Stimulated activated CD4-positive, alpha-beta T cell treated with anti-CD3 and anti-CD28 coated beads, Interleukin-4, amount 100 ng/mL, for 48 hours (primary cell): ENCODE data around the gene PPP6R1.
A peak's percentile ranks its signal among the peaks of the same experiment; 100 is the strongest.

Experiments used
- DNase-seq, 2 donors: peaks; one replicate each; pipeline ENCODE4 v3.0.0-alpha.2; 2020; ENCODE audit warnings: low read depth in 2 of 2

Gene PPP6R1

DNA sequence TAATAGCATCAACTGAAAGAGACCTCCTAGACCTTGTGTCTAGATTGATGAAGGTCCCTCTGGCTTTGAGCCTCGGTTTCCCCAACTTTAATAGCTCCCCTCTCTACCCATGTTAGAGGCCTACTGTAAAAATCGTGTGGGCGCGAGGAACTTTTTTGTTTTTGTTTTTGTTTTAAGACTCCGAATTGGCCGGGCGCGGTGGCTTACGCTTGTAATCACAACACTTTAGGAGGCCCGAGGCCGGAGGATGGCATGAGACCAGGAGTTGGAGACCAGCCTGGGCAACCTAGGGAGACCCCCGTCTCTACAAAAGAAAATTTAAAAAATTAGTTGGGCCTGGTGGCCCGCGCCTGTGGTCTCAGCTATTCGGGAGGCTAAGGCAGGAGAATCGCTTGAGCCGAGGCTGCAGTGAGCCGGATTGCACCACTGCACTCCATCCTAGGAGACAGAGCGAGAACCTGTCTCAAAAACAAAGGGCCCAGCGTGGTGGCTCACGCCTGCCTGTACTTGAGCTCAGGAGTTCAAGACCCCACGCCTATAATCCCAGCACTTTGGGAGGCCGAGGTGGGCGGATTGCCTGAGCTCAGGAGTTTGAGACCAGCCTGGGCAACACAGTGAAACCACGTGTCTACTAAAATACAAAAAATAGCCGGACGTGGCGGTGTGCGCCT, 858 bp upstream of the PPP6R1 start:
- no peak for DNase-seq

DNA sequence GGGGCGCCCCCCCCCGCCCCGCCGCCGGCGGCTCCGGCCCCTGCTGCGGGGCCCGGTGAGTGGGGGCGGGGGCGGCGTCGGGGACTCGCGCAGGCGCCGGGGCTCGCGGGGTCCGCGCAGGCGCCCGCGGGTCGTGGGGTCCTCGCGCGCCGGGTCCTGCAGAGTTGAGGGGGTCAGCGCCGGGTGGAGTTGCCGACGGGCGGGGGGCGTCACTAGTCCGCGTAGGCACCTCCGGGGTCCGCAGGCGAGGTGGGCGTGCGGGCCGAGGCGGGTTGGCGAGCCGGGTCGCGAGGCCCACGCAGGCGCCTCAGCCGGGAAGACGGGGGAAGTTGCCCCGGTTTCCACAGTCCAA, 365 bp downstream of the PPP6R1 start:
- DNase-seq = peak in 1 of 2 donors; percentile 27

DNA sequence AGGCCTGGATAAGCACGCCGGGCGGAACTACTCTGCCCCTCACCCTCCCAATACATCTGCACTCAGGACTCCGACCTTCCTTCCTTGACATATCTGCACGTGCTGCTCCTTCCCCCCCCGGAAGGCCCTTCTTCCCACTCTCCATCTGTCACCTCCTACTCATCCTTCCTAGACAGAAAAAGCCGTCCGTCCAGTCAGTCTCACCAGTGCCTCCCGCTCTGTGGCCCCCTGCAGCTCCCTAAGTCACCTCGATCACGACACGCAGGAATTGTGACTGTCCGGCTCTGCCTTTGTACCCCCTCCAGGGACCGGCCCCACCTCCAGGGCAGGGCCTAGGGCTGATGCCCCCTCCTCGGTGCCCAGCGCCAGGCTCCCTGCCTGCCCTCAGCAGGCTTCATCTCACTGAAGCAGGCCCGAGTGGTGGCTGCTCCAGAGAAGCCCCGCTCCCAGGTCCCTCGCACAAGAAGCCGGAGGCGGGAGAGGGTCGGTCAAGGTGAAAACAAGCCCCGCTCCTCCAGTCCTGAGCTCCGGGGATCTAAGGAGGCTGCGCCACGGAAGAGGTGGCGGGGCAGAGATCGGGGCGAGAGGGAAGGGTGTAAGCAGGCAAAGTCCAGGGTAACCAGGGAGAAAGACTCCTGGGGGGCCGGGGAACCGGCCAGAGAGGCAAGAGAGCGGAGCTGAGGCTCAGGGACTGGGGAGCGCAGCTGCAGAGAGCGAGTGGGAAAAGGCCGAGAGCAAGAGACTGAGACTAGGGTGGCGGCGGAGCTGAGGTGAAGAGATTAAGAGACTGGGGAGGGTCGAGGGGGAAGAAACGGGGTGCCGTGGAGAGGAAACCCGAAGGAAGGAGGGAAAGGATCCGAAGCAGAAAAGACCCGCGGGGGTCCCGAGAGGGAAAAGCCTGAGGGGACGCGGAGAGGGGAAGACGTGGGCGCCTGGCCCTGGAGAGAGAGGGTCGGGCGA, 1.1 kb downstream of the PPP6R1 start:
- no peak for DNase-seq

DNA sequence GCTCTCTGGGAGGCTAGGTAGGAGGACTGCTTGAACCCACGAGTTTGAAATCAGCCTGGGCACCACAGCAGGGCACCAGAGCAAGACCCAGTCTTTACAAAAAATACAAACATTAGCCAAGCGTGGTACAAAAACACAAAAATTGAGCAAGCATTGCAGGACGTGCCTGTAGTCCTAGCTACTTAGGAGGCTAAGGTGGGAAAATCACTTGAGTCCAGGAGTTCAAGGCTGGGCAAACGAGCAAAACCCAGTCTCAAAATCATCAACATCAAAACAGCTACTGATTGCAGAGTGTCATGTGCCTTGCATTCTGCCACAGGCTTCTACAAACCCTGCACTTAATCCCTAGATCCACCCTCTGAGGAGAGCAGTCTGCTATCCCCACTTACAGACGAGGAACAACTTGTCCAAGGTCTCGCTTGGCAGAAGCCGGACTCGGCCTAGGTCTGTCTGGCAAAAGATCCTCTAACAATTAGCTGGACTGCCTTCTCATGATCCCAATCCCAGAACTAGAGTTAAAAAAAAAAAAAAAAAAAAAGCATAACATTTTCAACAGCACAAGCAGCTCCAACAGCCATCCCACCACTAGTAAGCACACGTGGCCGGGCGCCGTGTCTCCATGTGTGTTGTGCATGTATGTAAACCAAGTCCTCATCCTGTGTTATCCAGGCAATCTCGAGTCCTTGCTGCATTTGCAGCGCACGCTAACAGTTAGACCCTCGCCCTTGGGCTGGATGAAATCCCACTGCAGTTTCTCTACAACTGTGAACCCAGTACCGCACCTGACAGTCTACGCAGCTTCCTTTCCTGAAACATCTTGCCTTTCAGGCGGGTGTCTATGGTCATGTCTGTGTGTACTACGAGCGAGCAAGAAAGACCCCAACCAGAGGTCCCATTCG, 2.0 kb downstream of the PPP6R1 start:
- no peak for DNase-seq

DNA sequence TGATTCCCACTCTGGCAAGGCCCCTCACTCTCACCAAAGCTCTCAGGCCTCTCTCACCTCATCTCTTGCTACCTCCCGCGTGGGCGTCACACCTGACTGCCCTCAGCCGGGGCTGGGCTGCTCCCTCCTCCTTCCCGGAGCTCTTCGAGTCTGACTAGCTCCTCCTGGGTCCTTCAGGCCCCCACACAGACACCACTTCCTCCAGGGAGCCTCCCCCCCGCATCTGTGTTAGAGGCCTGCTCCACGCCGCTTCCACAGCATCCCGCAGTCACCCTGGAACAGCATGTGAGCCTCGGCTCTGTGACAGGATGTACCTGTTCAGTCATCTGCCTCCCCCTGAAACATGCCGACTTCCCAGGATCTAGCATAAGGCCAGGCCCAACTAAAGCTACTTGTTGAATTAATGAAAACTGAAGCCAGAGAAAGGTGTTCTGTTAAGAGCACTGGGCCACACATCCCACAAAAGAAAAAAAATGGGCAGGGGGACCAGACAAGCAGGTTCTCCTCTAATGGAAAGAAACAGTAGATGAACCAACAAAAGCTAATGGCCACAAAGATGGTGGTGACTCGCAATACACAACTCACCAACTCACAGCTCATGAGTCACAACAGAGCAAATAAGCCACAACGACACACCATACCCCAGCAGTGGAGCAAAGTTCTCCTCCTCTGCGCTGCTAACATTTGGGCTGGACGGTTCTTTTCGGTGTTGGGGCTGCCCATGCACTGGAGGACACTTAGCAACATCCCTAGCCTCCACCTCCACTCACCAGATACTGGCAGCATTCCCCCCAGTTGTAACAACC, 3.0 kb downstream of the PPP6R1 start:
- peak in 1 of 2 donors; percentile 56 for DNase-seq

DNA sequence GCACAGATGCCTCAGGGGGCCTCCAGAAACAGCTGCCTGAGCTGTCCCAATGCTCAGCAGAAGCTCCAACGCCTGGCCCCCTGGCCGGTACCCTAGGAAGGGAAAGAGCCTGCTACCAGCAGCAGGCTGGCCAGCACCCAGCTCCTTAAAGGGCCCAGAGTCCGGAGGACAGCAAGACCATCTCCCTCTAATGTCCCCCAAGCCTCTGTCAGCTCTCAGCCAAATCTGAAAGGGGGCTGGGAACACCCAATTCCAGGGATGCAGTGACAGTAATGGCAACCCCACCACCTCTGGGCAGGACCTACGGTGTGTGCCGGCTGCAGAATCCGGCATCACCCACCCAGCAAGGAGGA, 4.2 kb downstream of the PPP6R1 start:
- DNase-seq = no peak

DNA sequence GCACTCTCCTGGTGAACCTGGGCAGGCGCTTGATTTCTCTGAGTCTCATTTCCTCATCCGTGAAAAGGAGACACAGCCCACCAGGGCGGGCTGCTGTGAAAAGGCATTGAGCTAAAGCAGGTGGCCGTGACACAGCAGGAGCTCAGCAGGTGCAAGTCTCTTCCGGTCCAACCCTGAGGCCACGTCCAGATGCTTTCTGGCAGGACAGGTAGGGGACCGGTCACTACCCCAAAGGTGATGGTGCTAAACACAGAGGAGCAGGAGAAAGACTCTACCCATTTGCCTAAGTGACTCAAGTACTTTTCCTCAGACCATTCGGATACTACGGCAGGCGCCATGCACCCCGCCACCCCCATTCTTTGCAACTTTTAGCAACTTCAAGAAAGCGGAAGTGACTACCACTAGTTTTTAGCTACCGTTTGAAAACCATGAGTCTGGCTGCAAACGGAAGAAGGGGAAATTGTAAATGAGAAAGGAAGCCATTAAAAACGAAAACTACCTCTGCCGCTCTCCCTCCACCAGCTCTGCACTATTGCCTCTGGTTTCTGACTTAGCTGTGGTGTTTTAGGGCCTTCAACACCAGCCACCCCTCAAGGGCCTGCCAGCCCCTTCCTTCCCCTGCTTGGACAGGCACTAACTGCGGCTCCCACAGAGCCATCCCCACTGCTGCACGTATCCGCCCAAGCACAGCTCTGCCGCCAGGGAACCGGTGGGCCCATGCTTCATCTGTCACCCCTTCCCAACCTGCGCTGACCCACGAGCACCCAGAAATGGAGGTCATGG, 4.8 kb downstream of the PPP6R1 start:
- peak in 1 of 2 donors; percentile 33 for DNase-seq

DNA sequence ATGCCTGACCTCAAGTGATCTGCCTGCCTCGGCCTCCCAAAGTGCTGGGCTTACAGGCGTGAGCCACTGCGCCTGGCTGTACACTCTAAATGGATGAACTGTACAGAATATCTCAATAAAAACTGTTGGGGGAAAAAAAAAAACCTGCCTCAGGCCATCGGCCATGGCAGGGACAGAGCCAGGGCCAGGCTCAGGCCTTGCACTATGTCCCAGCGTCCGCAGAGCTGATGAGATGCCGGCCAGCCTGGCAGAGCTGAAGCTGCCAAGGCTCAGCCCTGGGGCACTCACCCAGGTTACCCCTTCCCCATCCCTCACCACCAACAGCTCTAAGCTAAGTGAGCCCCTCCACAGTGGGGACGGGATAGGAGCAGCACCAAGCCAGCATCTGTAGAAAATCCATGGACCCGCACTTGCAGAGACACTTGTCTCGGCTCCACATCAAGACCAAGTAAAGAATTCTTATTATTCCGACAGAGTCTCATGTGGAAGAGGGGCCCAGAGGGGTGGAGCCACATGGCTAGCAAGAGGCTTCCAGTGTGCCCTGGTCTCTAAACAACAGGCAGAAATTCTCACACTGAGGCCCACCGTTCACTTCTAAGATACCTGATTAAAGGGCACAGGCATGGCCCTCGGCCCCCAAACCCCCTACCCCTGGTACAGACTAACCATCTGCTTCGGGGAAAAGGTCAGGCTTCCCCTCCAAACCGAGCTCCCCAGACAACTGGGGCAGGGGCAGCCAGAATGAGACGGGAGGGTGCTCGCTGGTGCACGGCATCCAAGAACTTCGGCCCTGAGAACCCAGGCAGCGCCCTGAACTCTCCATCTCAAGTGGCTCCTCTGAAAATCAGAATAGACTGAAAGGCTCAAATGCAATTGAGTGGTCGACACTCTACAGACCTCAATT, 5.8 kb downstream of the PPP6R1 start:
- DNase-seq = no peak

DNA sequence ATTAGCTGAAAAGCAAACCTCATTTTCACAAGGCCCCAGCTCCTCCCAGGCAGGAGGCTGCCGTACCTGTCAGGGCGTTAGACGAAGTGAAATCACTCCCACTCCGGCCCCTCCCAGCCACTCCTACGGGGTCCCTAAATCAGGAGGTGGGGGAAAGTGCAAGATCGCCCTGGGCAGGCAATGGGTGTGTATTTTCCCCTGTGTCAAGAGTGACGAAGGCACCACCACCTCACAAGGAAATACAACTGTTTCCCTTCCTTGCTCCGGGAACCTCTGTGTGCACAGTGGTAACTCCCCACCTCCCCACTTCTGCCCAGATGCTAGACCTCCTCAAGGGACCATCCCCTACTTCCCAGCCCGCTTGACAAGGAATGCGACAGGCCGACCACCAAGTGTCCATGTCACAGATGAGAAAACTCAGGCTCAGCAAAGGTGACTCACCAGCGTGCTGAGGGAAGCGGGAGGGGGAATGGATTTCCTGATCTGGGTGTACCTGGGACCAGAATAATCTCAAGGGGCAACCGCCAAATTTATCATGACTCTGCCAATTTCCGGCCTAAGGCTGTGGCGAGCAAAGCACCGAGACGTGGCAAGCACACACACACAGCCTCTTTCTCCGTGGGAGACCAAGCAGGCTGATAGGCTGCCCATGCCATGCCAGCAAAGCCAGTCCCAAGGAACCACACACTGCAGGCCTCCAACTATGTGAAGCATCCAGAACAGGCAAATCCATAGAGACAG, 7.3 kb downstream of the PPP6R1 start:
- no peak for DNase-seq

DNA sequence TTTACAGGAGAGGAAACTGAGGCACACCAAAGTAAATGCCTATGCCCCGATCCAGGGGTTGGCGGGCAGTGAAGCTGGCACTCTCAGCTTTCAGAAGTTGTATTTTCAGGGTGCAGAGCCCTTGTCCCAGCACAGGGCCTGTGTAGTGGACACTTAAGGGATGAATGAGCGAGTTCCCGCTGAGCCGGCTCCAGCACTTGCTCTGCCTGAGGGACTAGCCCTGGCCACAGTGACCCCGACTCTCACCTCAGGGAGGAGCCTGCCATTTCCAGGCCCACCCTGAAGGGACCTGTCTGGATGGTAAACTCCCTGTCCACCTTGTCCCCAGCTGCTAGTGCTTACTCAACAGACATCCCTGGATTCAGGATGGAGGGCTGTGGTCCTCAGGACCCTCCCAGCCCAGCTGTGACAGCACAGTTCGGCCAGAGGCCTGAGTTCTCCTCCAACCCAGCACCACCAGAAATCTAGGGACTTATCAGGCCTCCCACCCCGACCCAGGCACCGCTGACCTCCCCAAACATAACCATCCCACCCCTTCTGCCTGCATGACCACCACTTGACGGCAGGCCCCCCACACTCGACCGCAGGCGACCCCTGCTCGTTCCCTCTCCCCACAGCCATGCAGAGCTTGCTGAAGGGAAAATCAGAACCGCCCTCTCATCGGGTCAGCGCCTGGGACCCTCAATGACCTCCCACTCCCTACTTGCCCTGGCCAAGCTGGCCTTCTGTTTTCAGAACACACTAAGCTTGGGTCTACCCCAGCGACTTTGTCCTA, 8.4 kb downstream of the PPP6R1 start:
- no peak for DNase-seq

DNA sequence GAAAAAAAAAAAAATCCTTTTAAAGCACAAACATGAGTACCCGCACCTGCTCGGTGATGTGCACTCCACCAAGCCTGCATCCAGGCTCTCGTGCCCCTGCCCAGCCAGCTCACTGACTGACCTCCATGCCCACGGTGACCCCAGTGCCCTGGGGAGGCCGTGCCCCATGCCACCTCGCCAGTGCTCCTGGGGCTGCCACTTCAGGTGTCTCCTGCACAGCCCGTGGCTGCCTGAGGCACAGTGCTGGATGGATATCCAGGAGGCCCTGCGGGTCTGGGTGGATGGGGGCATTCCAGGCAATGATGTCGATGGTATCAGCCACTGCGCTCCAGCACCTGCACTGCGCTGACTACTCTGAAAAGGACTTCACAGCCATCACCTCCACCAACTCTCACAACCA, 9.0 kb downstream of the PPP6R1 start:
- no peak for DNase-seq

DNA sequence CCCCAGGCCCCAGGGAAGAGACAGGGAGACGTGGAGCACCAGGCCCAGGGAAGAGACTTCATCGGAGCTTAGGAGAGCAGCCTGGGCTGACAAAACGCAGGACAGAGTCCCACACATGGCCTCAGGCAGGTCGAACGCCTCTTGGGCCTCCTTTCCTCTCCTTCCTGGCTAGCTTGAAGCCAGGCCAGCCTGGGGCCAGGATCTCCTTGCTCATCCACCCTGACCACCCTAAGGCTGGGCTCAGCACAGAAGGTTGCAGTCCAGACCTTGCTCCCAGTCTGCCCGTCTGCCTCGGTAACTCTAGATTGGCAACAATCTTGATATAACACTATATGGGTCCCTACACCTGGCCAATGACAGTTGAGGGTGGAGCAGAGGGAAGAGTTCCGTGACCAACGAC, 10.1 kb downstream of the PPP6R1 start:
- DNase-seq = no peak

DNA sequence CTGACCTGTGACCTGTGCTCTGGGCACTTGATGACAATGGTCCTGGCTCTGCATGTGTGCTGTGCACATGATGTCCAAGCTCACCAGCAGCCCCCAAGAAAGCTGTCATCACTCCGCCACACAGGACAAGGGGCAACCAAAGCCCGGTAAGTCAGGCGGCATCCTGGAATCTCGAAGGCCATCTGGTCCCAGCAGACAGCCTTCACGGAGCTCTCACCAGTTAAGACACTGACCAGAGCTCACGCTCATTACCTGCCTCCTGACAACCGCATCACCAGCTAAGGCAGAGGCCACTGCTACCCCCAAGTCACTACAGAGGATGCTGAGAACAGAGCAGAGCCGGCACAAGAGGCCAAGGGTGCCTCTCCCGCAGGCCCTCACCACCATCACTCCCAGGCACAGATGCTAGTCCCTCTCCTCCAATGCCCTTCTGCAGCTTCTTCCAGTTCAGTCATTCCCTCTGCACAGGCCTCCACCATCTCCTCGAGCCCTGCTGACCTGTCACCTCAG, 10.6 kb downstream of the PPP6R1 start:
- no peak for DNase-seq

DNA sequence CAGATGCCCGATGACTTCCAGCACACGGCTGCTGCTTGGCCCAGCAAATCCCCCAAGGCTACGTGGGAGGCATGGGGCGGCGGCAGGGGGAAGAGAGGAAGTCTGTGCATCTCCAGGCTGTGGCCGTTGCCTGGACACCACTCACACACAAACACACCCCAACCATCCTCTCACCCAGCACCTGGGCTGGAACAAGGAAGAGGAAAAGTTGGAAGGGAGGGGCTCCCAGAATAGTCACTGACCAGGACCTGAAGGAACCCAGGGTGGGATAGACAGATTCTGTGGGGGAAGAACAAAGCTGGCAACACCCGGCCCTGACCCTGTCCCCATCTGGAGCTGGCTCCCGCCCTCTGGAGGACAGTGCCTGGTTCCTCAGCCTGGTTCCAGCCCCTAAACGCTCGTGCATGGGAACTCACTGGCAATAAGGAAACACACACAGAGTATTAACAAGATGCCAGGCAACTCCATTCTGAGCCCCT, 11.2 kb downstream of the PPP6R1 start:
- no peak for DNase-seq

DNA sequence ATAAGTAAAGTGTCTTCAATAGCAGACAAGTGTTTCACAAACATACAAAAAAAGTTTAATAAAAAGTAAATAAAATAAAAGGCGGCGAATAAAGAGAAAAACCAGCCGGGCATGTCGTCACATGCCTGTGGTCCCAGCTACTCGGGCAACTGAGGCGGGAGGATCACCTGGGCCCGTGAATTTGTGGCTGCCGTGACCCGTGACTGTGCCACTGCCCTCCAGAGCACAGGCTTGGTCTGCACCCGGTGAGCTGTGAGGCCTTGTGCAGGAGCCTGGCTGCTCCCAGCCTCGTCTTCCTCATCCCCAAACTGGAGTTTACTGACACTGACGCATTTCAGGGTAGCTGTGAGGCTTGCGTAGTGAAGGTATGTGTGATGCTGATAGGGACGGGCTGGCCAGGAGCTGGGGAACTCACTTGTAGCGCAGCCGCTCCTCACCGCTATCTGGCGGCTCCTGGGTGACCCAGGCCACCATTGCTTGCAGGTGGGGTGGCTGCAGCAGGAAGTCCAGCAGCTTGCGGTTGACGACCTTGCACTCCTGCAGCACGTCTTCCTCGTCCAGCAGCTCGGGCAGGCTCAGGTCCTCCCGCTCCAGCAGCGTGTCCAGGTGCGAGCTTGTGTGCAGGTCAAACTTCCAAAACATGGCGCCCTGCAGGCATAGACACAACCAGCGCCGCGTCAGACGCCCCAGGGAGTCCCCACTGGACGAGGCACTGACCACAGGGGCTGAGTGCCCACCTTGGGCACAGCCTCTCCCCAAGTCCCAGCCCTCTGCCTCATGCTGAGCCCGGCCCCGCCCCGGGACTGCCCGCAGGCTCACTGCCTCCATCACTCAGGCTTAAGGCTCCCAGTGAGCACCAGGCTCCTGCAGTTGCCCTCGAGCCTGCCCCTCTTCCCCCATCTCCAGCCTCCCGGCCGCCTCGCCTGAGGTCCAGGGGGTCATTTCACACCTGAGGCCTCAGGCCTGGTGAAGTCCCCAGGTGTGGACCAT, 12.1 kb downstream of the PPP6R1 start:
- DNase-seq = no peak

DNA sequence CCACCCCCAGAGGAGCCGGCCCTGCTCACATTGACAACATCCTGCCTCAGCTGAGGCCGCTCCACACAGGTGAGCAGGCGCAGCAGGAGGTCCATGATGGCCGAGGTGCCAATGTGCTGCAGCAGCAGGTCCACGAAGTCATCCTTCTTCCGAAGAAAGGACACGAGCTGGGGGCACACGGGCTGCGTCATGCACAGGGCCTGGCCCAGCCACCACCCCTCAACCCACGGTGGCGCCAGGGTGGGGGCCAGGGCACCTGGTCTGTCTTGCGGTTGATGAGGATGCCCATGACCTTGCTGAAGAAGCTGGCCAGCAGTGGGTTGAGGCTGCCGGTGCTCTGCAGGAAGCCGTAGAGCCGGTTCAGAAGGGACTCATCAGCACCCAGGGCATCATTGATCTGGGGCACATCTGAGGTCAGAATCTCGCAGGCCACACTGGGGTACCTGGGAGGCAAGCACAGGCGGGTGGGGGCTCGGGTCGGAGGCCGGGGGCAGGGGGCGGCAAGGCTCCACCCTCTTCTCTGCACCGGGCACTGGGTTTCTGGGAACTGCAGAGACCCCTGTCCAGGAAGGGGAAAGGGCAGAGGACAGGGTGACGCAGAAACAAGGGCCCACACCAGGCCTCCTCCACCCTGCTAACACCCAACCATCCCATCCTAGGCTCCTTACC, 13.4 kb downstream of the PPP6R1 start:
- no peak for DNase-seq
